Loucy (cell line): ENCODE results near the gene LIPT2.

Source experiments
- EZH2phosphoT487 ChIP-seq: fragments of 200-600 bp; IDR thresholded peaks from 2 replicates; pipeline ENCODE4 v1.6.1; 2018; ENCODE audit warnings: antibody characterized with exemption, mild to moderate bottlenecking, moderate library complexity, borderline replicate concordance
- TF ChIP-seq, protein P1 (sequence below): fragments of 200-600 bp; sonication (generic); conservative IDR thresholded peaks from 2 replicates; pipeline ENCODE4 v1.5.1; 2014; ENCODE audit warnings: mild to moderate bottlenecking, antibody characterized with exemption, low read length

- TF ChIP-seq, protein P1, sequence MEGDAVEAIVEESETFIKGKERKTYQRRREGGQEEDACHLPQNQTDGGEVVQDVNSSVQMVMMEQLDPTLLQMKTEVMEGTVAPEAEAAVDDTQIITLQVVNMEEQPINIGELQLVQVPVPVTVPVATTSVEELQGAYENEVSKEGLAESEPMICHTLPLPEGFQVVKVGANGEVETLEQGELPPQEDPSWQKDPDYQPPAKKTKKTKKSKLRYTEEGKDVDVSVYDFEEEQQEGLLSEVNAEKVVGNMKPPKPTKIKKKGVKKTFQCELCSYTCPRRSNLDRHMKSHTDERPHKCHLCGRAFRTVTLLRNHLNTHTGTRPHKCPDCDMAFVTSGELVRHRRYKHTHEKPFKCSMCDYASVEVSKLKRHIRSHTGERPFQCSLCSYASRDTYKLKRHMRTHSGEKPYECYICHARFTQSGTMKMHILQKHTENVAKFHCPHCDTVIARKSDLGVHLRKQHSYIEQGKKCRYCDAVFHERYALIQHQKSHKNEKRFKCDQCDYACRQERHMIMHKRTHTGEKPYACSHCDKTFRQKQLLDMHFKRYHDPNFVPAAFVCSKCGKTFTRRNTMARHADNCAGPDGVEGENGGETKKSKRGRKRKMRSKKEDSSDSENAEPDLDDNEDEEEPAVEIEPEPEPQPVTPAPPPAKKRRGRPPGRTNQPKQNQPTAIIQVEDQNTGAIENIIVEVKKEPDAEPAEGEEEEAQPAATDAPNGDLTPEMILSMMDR: no peak
- TF ChIP-seq EZH2phosphoT487: no peak
Observed at GRCh38 chr11:74480688-74481417, 12.7 kb downstream of the LIPT2 start.
